Suprapubic skin (tissue), 4 donors: Measurements from ENCODE around the gene KLHL29. TPM values are rescaled to one million over a fixed set of nuclear protein-coding genes. Genes with fewer than 3 reads are reported as not detected.

Experiments
- DNase-seq, 2 donors: peaks; one replicate each; pipeline ENCODE4 v3.0.0-alpha.2; 2019; ENCODE audit warnings: low spot score in 2 of 2
- H3K27ac ChIP-seq: fragments of 200-600 bp; sonication (generic); one replicate; pipeline ENCODE4 v1.5.1; 2019
- H3K27me3 ChIP-seq: fragments of 200-600 bp; sonication (generic); one replicate; pipeline ENCODE4 v1.5.1; 2019
- H3K36me3 ChIP-seq: fragments of 200-600 bp; sonication (generic); one replicate; pipeline ENCODE4 v1.5.1; 2019
- H3K4me1 ChIP-seq: fragments of 200-600 bp; sonication (generic); one replicate; pipeline ENCODE4 v1.5.1; 2019
- H3K4me3 ChIP-seq: fragments of 200-600 bp; sonication (generic); one replicate; pipeline ENCODE4 v1.5.1; 2019; ENCODE audit warnings: mild to moderate bottlenecking
- H3K9me3 ChIP-seq: fragments of 200-600 bp; sonication (generic); one replicate; pipeline ENCODE4 v1.5.1; 2019
- EP300 ChIP-seq: sonication (generic); formaldehyde crosslinking; IDR thresholded peaks from one replicate; pipeline ENCODE4 v1.6.1; 2017; ENCODE audit warnings: antibody characterized with exemption
- POLR2A ChIP-seq, 2 donors: fragments of 450-650 bp; IDR thresholded peaks; one replicate each; pipeline ENCODE4 v1.6.1; 2017; ENCODE audit warnings: antibody characterized with exemption in 2 of 2, mild to moderate bottlenecking in 2 of 2, moderate library complexity in 2 of 2
- POLR2AphosphoS5 ChIP-seq, 3 donors: sonication (generic); formaldehyde crosslinking; IDR thresholded peaks; one replicate each; pipeline ENCODE4 v1.6.1; 2017; ENCODE audit warnings: antibody characterized with exemption in 3 of 3
- WGBS: methylation state at CpG from one replicate; pipeline ENCODE4 v1.1.5; 2018; 5-methylcytosine and 5-hydroxymethylcytosine counted together
- total RNA-seq, 4 donors: library from RNA; depleted of rRNA; stranded (reverse); fragments of >200 nt; gene quantifications; one replicate each; pipeline ENCODE4 v1.1.0, GENCODE V29; 2016
- TF ChIP-seq, protein P1 (sequence below), 2 donors: fragments of 200-600 bp in 1 of 2; fragments of 450-650 bp in 1 of 2; sonication (generic) in 1 of 2; IDR thresholded peaks; one replicate each; pipeline ENCODE4 v1.5.1; 2016 to 2019; ENCODE audit warnings: antibody characterized with exemption in 2 of 2, mild to moderate bottlenecking in 1 of 2, moderate library complexity in 1 of 2

Gene KLHL29
- total RNA-seq, 4 donors from 2014 or later, result 17.1 to 30.8 (median 20.7) TPM

DNA sequence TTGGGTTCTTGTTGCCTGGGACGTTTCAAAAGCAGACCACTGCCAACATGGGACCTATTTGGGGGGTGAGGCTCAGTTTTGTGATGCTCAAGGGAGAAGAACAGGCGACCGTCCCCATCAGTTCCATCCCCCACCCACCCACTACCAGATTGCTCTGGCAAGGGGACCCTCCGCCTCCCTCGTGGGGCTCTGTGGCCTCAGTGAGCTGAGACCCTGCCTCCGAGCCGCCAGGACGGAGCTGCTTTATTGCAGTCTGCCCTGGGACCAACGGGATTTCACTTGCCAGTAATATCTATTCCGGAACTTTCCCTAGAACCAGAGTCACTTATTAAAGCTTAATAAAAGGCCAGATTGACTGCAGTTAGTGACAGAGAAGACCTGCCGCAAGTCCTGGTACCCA is 146.3 kb downstream of the KLHL29 start:
- TF ChIP-seq, protein P1, sequence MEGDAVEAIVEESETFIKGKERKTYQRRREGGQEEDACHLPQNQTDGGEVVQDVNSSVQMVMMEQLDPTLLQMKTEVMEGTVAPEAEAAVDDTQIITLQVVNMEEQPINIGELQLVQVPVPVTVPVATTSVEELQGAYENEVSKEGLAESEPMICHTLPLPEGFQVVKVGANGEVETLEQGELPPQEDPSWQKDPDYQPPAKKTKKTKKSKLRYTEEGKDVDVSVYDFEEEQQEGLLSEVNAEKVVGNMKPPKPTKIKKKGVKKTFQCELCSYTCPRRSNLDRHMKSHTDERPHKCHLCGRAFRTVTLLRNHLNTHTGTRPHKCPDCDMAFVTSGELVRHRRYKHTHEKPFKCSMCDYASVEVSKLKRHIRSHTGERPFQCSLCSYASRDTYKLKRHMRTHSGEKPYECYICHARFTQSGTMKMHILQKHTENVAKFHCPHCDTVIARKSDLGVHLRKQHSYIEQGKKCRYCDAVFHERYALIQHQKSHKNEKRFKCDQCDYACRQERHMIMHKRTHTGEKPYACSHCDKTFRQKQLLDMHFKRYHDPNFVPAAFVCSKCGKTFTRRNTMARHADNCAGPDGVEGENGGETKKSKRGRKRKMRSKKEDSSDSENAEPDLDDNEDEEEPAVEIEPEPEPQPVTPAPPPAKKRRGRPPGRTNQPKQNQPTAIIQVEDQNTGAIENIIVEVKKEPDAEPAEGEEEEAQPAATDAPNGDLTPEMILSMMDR (IDR thresholded peaks at IDR 0.05), result no peak
- TF ChIP-seq POLR2AphosphoS5 (IDR thresholded peaks at IDR 0.05) (no peak), POLR2A (IDR thresholded peaks at IDR 0.05) (no peak), EP300 (no peak)
- 87% methylated on average over 10 of the region's 11 CpGs for WGBS
- H3K36me3 ChIP-seq, result no peaks in the 10 kb centered on the region

DNA sequence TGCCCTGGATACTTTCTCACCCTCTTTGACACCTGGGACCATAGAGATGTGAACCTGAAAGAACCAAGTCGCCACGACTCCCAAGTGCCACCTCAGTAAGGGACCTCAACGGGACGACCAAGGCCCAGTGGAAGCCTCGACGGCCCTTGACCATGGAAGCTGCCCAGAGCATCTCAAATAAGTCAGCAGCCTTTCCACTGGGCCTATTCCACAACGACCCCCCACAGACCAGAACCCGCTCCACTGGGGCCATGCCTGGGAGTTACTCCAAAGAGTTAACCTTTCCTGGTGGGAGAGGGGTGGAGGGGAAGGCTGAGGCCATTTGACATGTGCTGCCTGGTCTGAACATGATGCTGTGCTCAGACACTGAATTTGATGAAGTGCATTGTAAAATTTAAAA is 146.9 kb downstream of the KLHL29 start:
- H3K4me3 ChIP-seq, result no peak overlapping the region
- no peaks in the 10 kb centered on the region for H3K27me3 ChIP-seq
- WGBS, result 84% methylated on average over 8 of the region's 8 CpGs
- no peaks in the 10 kb centered on the region for H3K36me3 ChIP-seq
- no peak overlapping the region for H3K27ac ChIP-seq
- H3K9me3 ChIP-seq, result no peaks in the 10 kb centered on the region
- H3K4me1 ChIP-seq, result peaks cover 13% of the 10 kb centered on the region
- TF ChIP-seq, protein P1 (IDR thresholded peaks at IDR 0.05), result no peak
- TF ChIP-seq POLR2AphosphoS5 (IDR thresholded peaks at IDR 0.05) (no peak), POLR2A (IDR thresholded peaks at IDR 0.05) (no peak), EP300 (no peak)
- no peak for DNase-seq

More for the DNA sequence above, 146.3 kb downstream of the KLHL29 start:
- H3K4me1 ChIP-seq, result peaks cover 13% of the 10 kb centered on the region
- no peaks in the 10 kb centered on the region for H3K9me3 ChIP-seq
- H3K27ac ChIP-seq, result no peak overlapping the region
- no peak overlapping the region for H3K4me3 ChIP-seq
- H3K27me3 ChIP-seq, result no peaks in the 10 kb centered on the region
- DNase-seq, result no peak

DNA sequence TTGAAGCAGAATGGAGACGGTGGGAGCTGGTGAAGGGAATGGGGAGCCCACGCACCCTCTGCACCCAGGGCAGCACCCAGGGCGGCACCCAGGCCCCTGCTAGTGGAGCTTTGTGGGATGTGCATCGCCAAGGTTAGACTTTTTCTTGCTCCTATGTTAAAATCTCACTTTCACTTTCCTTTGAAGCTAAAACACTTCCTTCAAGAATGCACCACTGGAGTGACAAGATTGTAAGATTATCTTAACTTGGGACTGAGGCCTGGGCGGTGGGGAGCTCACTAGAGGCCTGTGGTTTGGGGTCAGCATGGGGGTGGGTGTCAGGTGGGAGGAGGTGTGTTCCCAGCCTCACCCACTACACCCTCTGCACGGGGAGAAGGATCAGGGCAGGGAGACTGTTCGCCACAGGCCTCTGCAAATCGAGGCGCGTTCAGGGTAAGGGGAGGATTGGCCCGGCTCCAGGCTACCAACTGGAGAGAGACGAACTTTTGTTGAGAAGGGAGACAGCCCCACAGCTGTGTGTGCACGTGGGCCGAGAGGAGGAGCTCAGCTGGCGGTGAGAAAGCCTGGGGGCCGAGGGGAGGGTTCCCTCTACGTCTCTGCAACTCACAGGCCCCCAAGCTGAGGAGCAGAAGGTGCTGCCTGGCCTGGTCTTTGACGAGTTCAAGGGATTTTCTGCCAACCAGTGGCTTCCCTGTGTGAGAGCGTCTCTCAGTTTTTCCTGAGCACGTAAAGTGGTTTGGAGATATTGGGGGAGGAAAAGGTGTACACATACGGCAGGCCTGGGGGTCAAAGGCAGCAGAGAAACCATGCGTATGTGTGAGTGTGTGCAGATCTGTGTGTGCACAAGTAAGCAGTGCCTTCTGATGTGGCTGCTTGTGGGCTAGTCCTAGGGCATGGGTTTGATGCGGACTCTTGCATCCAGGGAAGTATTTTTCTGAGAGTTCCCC is 147.7 kb downstream of the KLHL29 start:
- no peaks in the 10 kb centered on the region for H3K36me3 ChIP-seq
- no peaks in the 10 kb centered on the region for H3K9me3 ChIP-seq
- H3K4me3 ChIP-seq, result no peak overlapping the region
- peak overlapping the region; percentile 41 for H3K27ac ChIP-seq
- TF ChIP-seq, protein P1 (IDR thresholded peaks at IDR 0.05), result no peak
- TF ChIP-seq EP300 (no peak), POLR2AphosphoS5 (IDR thresholded peaks at IDR 0.05) (no peak), POLR2A (IDR thresholded peaks at IDR 0.05) (no peak)
- no peaks in the 10 kb centered on the region for H3K27me3 ChIP-seq
- WGBS, result 61% methylated on average over 19 of the region's 23 CpGs
- DNase-seq, result no peak
- peaks cover 13% of the 10 kb centered on the region for H3K4me1 ChIP-seq

DNA sequence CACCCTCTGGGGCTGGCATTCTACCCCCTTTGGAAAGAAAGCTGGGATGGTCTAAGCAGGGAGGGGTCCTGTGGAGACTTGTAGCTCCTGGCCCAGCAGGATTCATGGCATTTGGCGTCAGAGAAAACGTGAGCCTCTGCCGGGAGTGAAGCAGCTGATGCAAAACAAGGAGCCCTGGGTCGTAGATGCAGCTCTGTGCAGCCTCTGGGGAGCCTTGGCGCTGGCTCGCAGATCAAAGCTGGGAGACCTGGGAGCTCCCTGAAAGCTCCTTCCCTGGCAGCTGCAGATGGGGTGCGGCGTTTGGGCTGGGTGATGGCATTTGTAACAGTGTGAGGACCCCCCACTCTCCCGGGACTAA is 148.3 kb downstream of the KLHL29 start:
- Histone ChIP-seq H3K36me3 (no peaks in the 10 kb centered on the region), H3K4me3 (no peak overlapping the region), H3K4me1 (peaks cover 13% of the 10 kb centered on the region), H3K9me3 (no peaks in the 10 kb centered on the region), H3K27ac (no peak overlapping the region), H3K27me3 (no peaks in the 10 kb centered on the region)
- TF ChIP-seq, protein P1 (IDR thresholded peaks at IDR 0.05), result no peak
- TF ChIP-seq POLR2A (IDR thresholded peaks at IDR 0.05), result no peak
- no peak for TF ChIP-seq EP300
- TF ChIP-seq POLR2AphosphoS5 (IDR thresholded peaks at IDR 0.05), result no peak
- no peak for DNase-seq
- WGBS, result 55% methylated on average over 9 of the region's 9 CpGs

DNA sequence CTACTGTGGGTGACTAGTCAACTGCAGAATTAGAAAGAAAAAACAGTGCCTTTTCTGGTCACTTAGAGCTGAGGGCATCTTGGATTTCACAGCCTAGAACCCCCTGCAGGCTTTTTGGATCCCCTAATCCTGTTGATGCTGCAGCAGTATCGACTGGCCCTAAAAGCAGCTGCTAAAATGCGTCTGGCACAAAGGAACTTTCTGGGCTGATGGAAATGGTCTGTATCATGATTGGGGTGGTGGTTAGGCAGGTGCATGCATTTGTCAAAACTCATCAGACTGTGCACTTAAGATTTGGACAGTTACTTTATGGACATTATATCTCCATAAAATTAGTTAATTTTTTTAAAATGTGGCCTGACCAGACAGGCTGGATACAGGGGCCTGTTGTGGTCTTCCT is 149.8 kb downstream of the KLHL29 start:
- H3K4me3 ChIP-seq, result no peak overlapping the region
- no peaks in the 10 kb centered on the region for H3K36me3 ChIP-seq
- H3K4me1 ChIP-seq, result peaks cover 13% of the 10 kb centered on the region
- no peaks in the 10 kb centered on the region for H3K9me3 ChIP-seq
- WGBS, result 75% methylated on average over 2 of the region's 2 CpGs
- H3K27ac ChIP-seq, result no peak overlapping the region
- DNase-seq, result no peak
- TF ChIP-seq EP300, result no peak
- TF ChIP-seq, protein P1 (IDR thresholded peaks at IDR 0.05), result no peak
- no peak for TF ChIP-seq POLR2AphosphoS5 (IDR thresholded peaks at IDR 0.05)
- TF ChIP-seq POLR2A (IDR thresholded peaks at IDR 0.05), result no peak
- no peaks in the 10 kb centered on the region for H3K27me3 ChIP-seq
